GM12878 (cell line): Measurements from ENCODE around the gene SYNGR4. TPM values are rescaled to one million over a fixed set of nuclear protein-coding genes. Genes with fewer than 3 reads are reported as not detected.

Source experiments
- ATF7 ChIP-seq: fragments of 450-650 bp; IDR thresholded peaks from 2 replicates; pipeline ENCODE4 v1.6.1; 2016; ENCODE audit warnings: low read depth, mild to moderate bottlenecking
- GATAD2B ChIP-seq: fragments of 450-650 bp; conservative IDR thresholded peaks from 2 replicates; pipeline ENCODE4 v1.6.1; 2017; ENCODE audit warnings: low read depth, mild to moderate bottlenecking, moderate library complexity
- NR2C2 ChIP-seq: IDR thresholded peaks from 2 replicates; pipeline ENCODE4 v1.6.1; 2011; ENCODE audit warnings: borderline replicate concordance, low read depth; ENCODE audit not compliant: control insufficient read depth, insufficient read length
- ZNF207 ChIP-seq: fragments of 450-650 bp; IDR thresholded peaks from 2 replicates; pipeline ENCODE4 v1.6.1; 2014; ENCODE audit warnings: antibody characterized with exemption, mild to moderate bottlenecking, borderline replicate concordance
- polyA plus RNA-seq, 11 experiments: library from polyadenylated mRNA; depleted of rRNA in 4 of 11; unstranded in 6 of 11; stranded (reverse) in 5 of 11; fragments of >200 nt; fragmentation: Nextera tagmentation in 4 of 11; fragmentation: Illumina TruSeq in 1 of 11; extraction: Ambion mirVana in 4 of 11; extraction: Trizol in 1 of 11; gene quantifications; 1 replicate in 1 of 11; 2 replicates in 10 of 11; pipeline versions ENCODE4 v1.2.1 to v1.2.3, GENCODE V29; 2011 to 2016; ENCODE audit warnings: inconsistent platforms in 2 of 11, missing spikeins in 2 of 11, low read depth in 1 of 11
- total RNA-seq, 4 experiments: library from RNA; depleted of rRNA in 3 of 4; stranded (reverse); fragments of >200 nt in 3 of 4; fragmentation: Illumina TruSeq in 1 of 4; extraction: Trizol in 1 of 4; gene quantifications; 2 replicates each; pipeline versions ENCODE4 v1.2.1 to v1.2.3, GENCODE V29; 2013 to 2021

The SYNGR4 gene
- total and polyA plus RNA-seq, 10 of the 15 experiments (the other 5 are each of a cell fraction or from before 2014, with no cell fraction given), result 0.08 to 0.72 (median 0.17) TPM; not detected in 6

DNA sequence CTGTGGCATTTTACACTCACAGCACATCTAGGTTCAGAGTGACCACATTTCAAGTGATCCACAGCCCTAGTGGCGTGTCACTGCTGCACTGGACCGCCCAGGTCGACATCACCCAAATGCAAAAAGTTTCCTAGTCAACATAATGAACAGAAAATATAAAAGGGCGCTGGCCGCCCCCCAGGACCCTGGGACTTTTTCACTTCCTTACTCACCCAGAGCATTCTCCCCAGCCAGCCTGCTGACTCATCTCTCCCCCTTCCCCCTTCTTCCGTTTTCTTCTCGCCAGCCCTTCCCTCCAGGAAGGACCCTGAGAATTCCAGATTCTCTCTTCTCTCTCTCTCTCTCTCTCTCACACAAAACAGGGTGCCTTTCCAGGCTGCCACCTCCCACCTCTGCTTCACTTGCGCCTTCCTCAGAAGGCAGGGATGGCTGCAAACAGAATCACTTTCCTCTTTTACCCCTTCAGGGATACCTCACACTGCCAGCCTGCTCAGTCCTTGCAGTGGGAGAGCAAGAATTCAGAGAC, 60.6 kb downstream of the SYNGR4 start (continued):
- TF ChIP-seq NR2C2 (no peak), ATF7 (0 out of 2 replicates have a peak, but pooled peaks have one; percentile 50), GATAD2B (peak; percentile 65), ZNF207 (no peak)

Other genes with a start within 250 kb of the SYNGR4 start
Only the 7 nearest of the 14 such genes appear.
- 5.0 TPM in 2 replicates for gene ZNF114, start 94.3 kb upstream of the SYNGR4 start, total RNA-seq (2014; rRNA removed)
- 6.1 TPM in 2 replicates for gene ZNF114, start 94.3 kb upstream of the SYNGR4 start, total RNA-seq (2014; rRNA removed; fragmentation: Illumina TruSeq; extraction: Trizol)
- 2.9 and 5.7 TPM in 2 replicates for gene ZNF114, start 94.3 kb upstream of the SYNGR4 start, total RNA-seq (2021)
- gene ZNF114, start 94.3 kb upstream of the SYNGR4 start, polyA plus RNA-seq (2011; rRNA removed), result 0.09 TPM in 1 of 2 replicates, not detected in the other
- gene ZNF114, start 94.3 kb upstream of the SYNGR4 start, polyA plus RNA-seq (2014; fragmentation: Illumina TruSeq; extraction: Trizol), result 5.6 and 5.7 TPM in 2 replicates
- gene ZNF114, start 94.3 kb upstream of the SYNGR4 start, polyA plus RNA-seq (2014; fragmentation: Nextera tagmentation; extraction: Ambion mirVana), result 1 to 10 TPM; 1.0 to 2.0 TPM
- 3.5 and 3.8 TPM in 2 replicates for gene ZNF114, start 94.3 kb upstream of the SYNGR4 start, polyA plus RNA-seq (2014; rRNA removed)
- 1 to 10 TPM; 4.9 to 5.7 TPM for gene ZNF114, start 94.3 kb upstream of the SYNGR4 start, polyA plus RNA-seq (2016; fragmentation: Nextera tagmentation; extraction: Ambion mirVana)
- gene EMP3, start 38.8 kb upstream of the SYNGR4 start, total RNA-seq (2014; rRNA removed), result 97.5 and 99.1 TPM in 2 replicates
- 126 and 137 TPM in 2 replicates for gene EMP3, start 38.8 kb upstream of the SYNGR4 start, total RNA-seq (2014; rRNA removed; fragmentation: Illumina TruSeq; extraction: Trizol)
- 145 and 147 TPM in 2 replicates for gene EMP3, start 38.8 kb upstream of the SYNGR4 start, total RNA-seq (2021)
- gene EMP3, start 38.8 kb upstream of the SYNGR4 start, polyA plus RNA-seq (2011; rRNA removed), result 68.8 and 128 TPM in 2 replicates
- 139 and 149 TPM in 2 replicates for gene EMP3, start 38.8 kb upstream of the SYNGR4 start, polyA plus RNA-seq (2014; fragmentation: Illumina TruSeq; extraction: Trizol)
- 10 to 100 TPM; 53.2 to 73.6 TPM for gene EMP3, start 38.8 kb upstream of the SYNGR4 start, polyA plus RNA-seq (2014; fragmentation: Nextera tagmentation; extraction: Ambion mirVana)
- 224 and 261 TPM in 2 replicates for gene EMP3, start 38.8 kb upstream of the SYNGR4 start, polyA plus RNA-seq (2014; rRNA removed)
- gene EMP3, start 38.8 kb upstream of the SYNGR4 start, polyA plus RNA-seq (2016; fragmentation: Nextera tagmentation; extraction: Ambion mirVana), result 100 to 1,000 TPM; 184 to 200 TPM
- 9.2 and 9.3 TPM in 2 replicates for gene TMEM143, start 427 bp upstream of the SYNGR4 start, total RNA-seq (2014; rRNA removed)
- 3.1 and 4.7 TPM in 2 replicates for gene TMEM143, start 427 bp upstream of the SYNGR4 start, total RNA-seq (2014; rRNA removed; fragmentation: Illumina TruSeq; extraction: Trizol)
- gene TMEM143, start 427 bp upstream of the SYNGR4 start, total RNA-seq (2021), result 15.6 and 17.2 TPM in 2 replicates
- 6.4 and 11.0 TPM in 2 replicates for gene TMEM143, start 427 bp upstream of the SYNGR4 start, polyA plus RNA-seq (2011; rRNA removed)
- gene TMEM143, start 427 bp upstream of the SYNGR4 start, polyA plus RNA-seq (2014; fragmentation: Illumina TruSeq; extraction: Trizol), result 3.3 and 7.0 TPM in 2 replicates
- gene TMEM143, start 427 bp upstream of the SYNGR4 start, polyA plus RNA-seq (2014; fragmentation: Nextera tagmentation; extraction: Ambion mirVana), result 1 to 10 TPM; 1.5 to 2.4 TPM
- gene TMEM143, start 427 bp upstream of the SYNGR4 start, polyA plus RNA-seq (2014; rRNA removed), result 14.0 and 16.1 TPM in 2 replicates
- 10 to 100 TPM; 19.3 to 19.5 TPM for gene TMEM143, start 427 bp upstream of the SYNGR4 start, polyA plus RNA-seq (2016; fragmentation: Nextera tagmentation; extraction: Ambion mirVana)
- 34.8 and 35.9 TPM in 2 replicates for gene KDELR1, start 27.2 kb downstream of the SYNGR4 start, total RNA-seq (2014; rRNA removed)
- gene KDELR1, start 27.2 kb downstream of the SYNGR4 start, total RNA-seq (2014; rRNA removed; fragmentation: Illumina TruSeq; extraction: Trizol), result 25.2 and 26.8 TPM in 2 replicates
- 70.7 and 71.0 TPM in 2 replicates for gene KDELR1, start 27.2 kb downstream of the SYNGR4 start, total RNA-seq (2021)
- 24.5 and 52.5 TPM in 2 replicates for gene KDELR1, start 27.2 kb downstream of the SYNGR4 start, polyA plus RNA-seq (2011; rRNA removed)
- 52.3 and 67.3 TPM in 2 replicates for gene KDELR1, start 27.2 kb downstream of the SYNGR4 start, polyA plus RNA-seq (2014; fragmentation: Illumina TruSeq; extraction: Trizol)
- gene KDELR1, start 27.2 kb downstream of the SYNGR4 start, polyA plus RNA-seq (2014; fragmentation: Nextera tagmentation; extraction: Ambion mirVana), result 10 to 100 TPM in 1 of 2 experiments, 1 to 10 TPM in 1; 2.3 to 13.2 TPM
- gene KDELR1, start 27.2 kb downstream of the SYNGR4 start, polyA plus RNA-seq (2014; rRNA removed), result 38.0 and 44.6 TPM in 2 replicates
- 10 to 100 TPM; 54.3 to 59.1 TPM for gene KDELR1, start 27.2 kb downstream of the SYNGR4 start, polyA plus RNA-seq (2016; fragmentation: Nextera tagmentation; extraction: Ambion mirVana)
- 0.05 and 0.06 TPM in 2 replicates for gene GRIN2D, start 29.3 kb downstream of the SYNGR4 start, total RNA-seq (2014; rRNA removed)
- 0.05 TPM in 1 of 2 replicates, not detected in the other for gene GRIN2D, start 29.3 kb downstream of the SYNGR4 start, total RNA-seq (2014; rRNA removed; fragmentation: Illumina TruSeq; extraction: Trizol)
- 0.32 and 0.38 TPM in 2 replicates for gene GRIN2D, start 29.3 kb downstream of the SYNGR4 start, total RNA-seq (2021)
- 0.03 TPM in 2 replicates for gene GRIN2D, start 29.3 kb downstream of the SYNGR4 start, polyA plus RNA-seq (2011; rRNA removed)
- 0.07 TPM in 1 of 2 replicates, not detected in the other for gene GRIN2D, start 29.3 kb downstream of the SYNGR4 start, polyA plus RNA-seq (2014; fragmentation: Illumina TruSeq; extraction: Trizol)
- gene GRIN2D, start 29.3 kb downstream of the SYNGR4 start, polyA plus RNA-seq (2014; fragmentation: Nextera tagmentation; extraction: Ambion mirVana), result not detected
- 0.03 and 0.04 TPM in 2 replicates for gene GRIN2D, start 29.3 kb downstream of the SYNGR4 start, polyA plus RNA-seq (2014; rRNA removed)
- gene GRIN2D, start 29.3 kb downstream of the SYNGR4 start, polyA plus RNA-seq (2016; fragmentation: Nextera tagmentation; extraction: Ambion mirVana), result under 1 TPM; 0.03 TPM
- 26.5 and 30.6 TPM in 2 replicates for gene GRWD1, start 81.6 kb downstream of the SYNGR4 start, total RNA-seq (2014; rRNA removed)
- 22.4 and 30.9 TPM in 2 replicates for gene GRWD1, start 81.6 kb downstream of the SYNGR4 start, total RNA-seq (2014; rRNA removed; fragmentation: Illumina TruSeq; extraction: Trizol)
- 75.8 and 79.0 TPM in 2 replicates for gene GRWD1, start 81.6 kb downstream of the SYNGR4 start, total RNA-seq (2021)
- gene GRWD1, start 81.6 kb downstream of the SYNGR4 start, polyA plus RNA-seq (2011; rRNA removed), result 17.4 and 26.4 TPM in 2 replicates
- 9.2 and 14.0 TPM in 2 replicates for gene GRWD1, start 81.6 kb downstream of the SYNGR4 start, polyA plus RNA-seq (2014; fragmentation: Illumina TruSeq; extraction: Trizol)
- gene GRWD1, start 81.6 kb downstream of the SYNGR4 start, polyA plus RNA-seq (2014; fragmentation: Nextera tagmentation; extraction: Ambion mirVana), result 1 to 10 TPM; 1.4 to 3.0 TPM
- gene GRWD1, start 81.6 kb downstream of the SYNGR4 start, polyA plus RNA-seq (2014; rRNA removed), result 44.6 and 46.5 TPM in 2 replicates
- gene GRWD1, start 81.6 kb downstream of the SYNGR4 start, polyA plus RNA-seq (2016; fragmentation: Nextera tagmentation; extraction: Ambion mirVana), result 100 to 1,000 TPM; 103 TPM
- 0.38 and 0.40 TPM in 2 replicates for gene KCNJ14, start 91.2 kb downstream of the SYNGR4 start, total RNA-seq (2014; rRNA removed)
- gene KCNJ14, start 91.2 kb downstream of the SYNGR4 start, total RNA-seq (2014; rRNA removed; fragmentation: Illumina TruSeq; extraction: Trizol), result 0.41 and 0.45 TPM in 2 replicates
- 1.3 and 1.4 TPM in 2 replicates for gene KCNJ14, start 91.2 kb downstream of the SYNGR4 start, total RNA-seq (2021)
- 0.16 and 0.24 TPM in 2 replicates for gene KCNJ14, start 91.2 kb downstream of the SYNGR4 start, polyA plus RNA-seq (2011; rRNA removed)
- 0.48 and 0.59 TPM in 2 replicates for gene KCNJ14, start 91.2 kb downstream of the SYNGR4 start, polyA plus RNA-seq (2014; fragmentation: Illumina TruSeq; extraction: Trizol)
- gene KCNJ14, start 91.2 kb downstream of the SYNGR4 start, polyA plus RNA-seq (2014; fragmentation: Nextera tagmentation; extraction: Ambion mirVana), result under 1 TPM; 0.26 to 0.34 TPM
- gene KCNJ14, start 91.2 kb downstream of the SYNGR4 start, polyA plus RNA-seq (2014; rRNA removed), result 0.72 and 0.93 TPM in 2 replicates
- under 1 TPM; 0.30 to 0.68 TPM for gene KCNJ14, start 91.2 kb downstream of the SYNGR4 start, polyA plus RNA-seq (2016; fragmentation: Nextera tagmentation; extraction: Ambion mirVana)